GM10248 (cell line): ENCODE measurements around the gene GOLIM4.

ENCODE experiments used
- CTCF ChIA-PET: fragments of 300-600 bp; sonication (Branson Sonifier 250); formaldehyde crosslinking; extraction: SDS; loops from one replicate; lab custom pipeline; 2021; ENCODE audit warnings: antibody characterized with exemption; lab: Yijun Ruan, JAX
- POLR2A ChIA-PET: fragments of 350-650 bp; sonication (Branson Sonifier 250); formaldehyde crosslinking; extraction: SDS; loops from one replicate; lab custom pipeline; 2020; ENCODE audit warnings: antibody characterized with exemption; lab: Yijun Ruan, JAX
- DNase-seq: peaks from one replicate; pipeline ENCODE4 v3.0.0; 2012; ENCODE audit errors: extremely low spot score
- TF ChIP-seq, protein P1 (sequence below): IDR thresholded peaks from 2 replicates; pipeline ENCODE4 v1.5.1; 2012; ENCODE audit warnings: mild to moderate bottlenecking, low read depth; ENCODE audit errors: extremely low read depth, missing control alignments, control extremely low read depth

The GOLIM4 gene

DNA sequence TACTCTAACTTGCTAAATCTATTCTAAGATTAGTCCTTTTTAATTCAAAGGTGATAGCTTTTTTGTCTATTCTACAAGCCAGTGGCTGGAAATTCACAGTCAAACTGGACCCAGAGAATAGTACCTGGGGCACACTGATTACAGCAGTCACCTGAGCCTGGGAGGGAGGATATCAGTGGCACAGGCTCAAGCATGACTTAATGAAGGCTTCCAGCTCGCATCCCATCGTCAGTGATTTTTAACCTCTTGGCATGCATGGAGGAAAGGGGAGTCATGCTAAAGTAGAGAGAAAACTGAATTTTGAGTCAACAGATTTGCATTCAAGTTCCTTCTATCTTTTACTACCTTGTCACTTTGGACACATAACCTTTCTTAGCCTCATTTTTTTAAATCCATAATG is 24.8 kb downstream of the GOLIM4 start:
- CTCF ChIA-PET: interaction anchor here (0.7 to 1.0 kb wide), 2 partner anchors 96 to 771 kb away, joined by 3 read pairs; no protein-coding TSS in a partner anchor

DNA sequence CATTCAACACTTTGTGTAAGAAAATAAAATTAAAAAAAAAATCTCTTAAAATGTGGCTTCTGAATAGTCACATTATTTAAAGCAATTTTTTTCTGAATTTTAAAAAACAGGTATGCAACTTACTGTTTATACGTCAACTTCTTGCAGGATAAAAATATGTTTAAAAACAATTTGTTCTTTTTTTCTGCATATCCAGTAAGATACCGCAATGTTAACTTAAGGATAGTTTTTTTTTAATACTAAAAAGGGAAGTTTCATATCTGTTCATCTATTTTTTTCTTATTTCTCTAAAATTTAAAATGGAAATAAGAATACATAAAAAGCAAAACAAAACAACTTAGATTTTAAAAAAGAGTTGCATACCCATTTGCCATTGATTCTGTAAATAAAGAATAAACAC is 27.4 kb downstream of the GOLIM4 start:
- CTCF ChIA-PET: no interaction called here
- POLR2A ChIA-PET: no interaction called here

More for the DNA sequence above, 24.8 kb downstream of the GOLIM4 start:
- no peak for DNase-seq
- TF ChIP-seq, protein P1, sequence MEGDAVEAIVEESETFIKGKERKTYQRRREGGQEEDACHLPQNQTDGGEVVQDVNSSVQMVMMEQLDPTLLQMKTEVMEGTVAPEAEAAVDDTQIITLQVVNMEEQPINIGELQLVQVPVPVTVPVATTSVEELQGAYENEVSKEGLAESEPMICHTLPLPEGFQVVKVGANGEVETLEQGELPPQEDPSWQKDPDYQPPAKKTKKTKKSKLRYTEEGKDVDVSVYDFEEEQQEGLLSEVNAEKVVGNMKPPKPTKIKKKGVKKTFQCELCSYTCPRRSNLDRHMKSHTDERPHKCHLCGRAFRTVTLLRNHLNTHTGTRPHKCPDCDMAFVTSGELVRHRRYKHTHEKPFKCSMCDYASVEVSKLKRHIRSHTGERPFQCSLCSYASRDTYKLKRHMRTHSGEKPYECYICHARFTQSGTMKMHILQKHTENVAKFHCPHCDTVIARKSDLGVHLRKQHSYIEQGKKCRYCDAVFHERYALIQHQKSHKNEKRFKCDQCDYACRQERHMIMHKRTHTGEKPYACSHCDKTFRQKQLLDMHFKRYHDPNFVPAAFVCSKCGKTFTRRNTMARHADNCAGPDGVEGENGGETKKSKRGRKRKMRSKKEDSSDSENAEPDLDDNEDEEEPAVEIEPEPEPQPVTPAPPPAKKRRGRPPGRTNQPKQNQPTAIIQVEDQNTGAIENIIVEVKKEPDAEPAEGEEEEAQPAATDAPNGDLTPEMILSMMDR: no peak
- POLR2A ChIA-PET: no interaction called here

GRCh38 chr3:168066882-168067281 is 28.8 kb downstream of the GOLIM4 start:
- ChIA-PET POLR2A (no interaction called here), CTCF (interaction anchor here (1.3 kb wide), 1 partner anchor 20 kb away, joined by 4 read pairs; no protein-coding TSS in a partner anchor)
- DNase-seq: no peak
- TF ChIP-seq, protein P1: no peak

More for the DNA sequence above, 27.4 kb downstream of the GOLIM4 start:
- TF ChIP-seq, protein P1: no peak
- no peak for DNase-seq

DNA sequence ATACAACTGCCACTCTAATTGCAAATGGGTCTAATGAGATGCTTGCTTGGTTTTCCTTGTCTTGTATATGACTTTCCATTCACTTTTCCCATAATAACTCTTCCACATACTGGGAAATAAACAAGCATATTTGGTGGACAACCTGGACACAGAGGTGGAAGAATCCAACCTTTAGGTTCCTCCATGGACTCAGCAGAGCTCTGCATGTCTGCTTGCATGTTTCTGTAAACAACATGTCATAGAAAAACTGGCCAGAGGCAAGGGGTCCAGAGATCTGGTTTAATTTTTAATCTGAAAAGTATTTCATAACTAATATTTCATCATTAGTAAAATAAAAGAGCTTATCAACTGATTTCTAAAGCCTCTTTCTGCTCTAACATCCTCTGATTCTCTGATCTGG is 30.2 kb downstream of the GOLIM4 start:
- TF ChIP-seq, protein P1: no peak
- DNase-seq: no peak
- ChIA-PET POLR2A (no interaction called here), CTCF (interaction anchor here (0.7 to 2.2 kb wide), 5 partner anchors 8 to 101 kb away, joined by 3 to 12 read pairs (median 4); no protein-coding TSS in a partner anchor)

- no peak for DNase-seq
- TF ChIP-seq, protein P1: no peak
- ChIA-PET CTCF (interaction anchor here (0.7 to 5.0 kb wide), 6 partner anchors 11 to 56 kb away, joined by 3 to 32 read pairs (median 6); partner anchors contain the start of gene GOLIM4), POLR2A (no interaction called here)
Measured at GRCh38 chr3:168063122-168063521, 32.6 kb downstream of the GOLIM4 start.

DNA sequence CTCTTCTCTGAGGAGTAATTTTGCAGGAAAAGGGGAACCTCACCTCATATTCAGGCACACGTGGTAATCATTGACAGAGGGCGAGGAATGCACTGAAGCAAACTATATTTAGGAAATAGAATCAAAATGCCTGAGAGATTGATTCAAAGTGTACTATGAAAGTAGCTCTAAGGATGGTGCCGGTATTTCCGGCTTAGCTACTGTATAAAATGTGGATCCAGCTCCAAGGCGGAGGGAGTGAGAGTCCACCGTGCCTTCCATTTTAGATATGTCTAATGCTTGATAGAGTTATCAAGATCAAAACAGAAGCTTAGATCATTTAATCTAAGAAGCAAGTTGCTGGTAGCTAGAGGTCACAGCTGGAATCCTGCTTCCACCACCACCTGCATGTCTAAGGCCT is 33.0 kb downstream of the GOLIM4 start:
- TF ChIP-seq, protein P1: no peak
- ChIA-PET POLR2A (no interaction called here), CTCF (interaction anchor here (0.7 to 5.0 kb wide), 8 partner anchors 11 to 103 kb away, joined by 3 to 32 read pairs (median 10); partner anchors contain the start of gene GOLIM4)
- no peak for DNase-seq
